GM18909 (cell line): ENCODE measurements around the gene AKAP10.
"Not testable (repeated sequence)": the region's sequence is repeated elsewhere in the genome, so short reads cannot be mapped to it uniquely, and the experiment has no call there.

Experiments
- ATAC-seq: cut with Tn5 transposase; IDR thresholded peaks from one replicate; pipeline ENCODE4 v1.9.1; 2021; ENCODE audit warnings: mild to moderate bottlenecking; ENCODE audit not compliant: unreplicated experiment, poor library complexity

The AKAP10 gene, protein sequence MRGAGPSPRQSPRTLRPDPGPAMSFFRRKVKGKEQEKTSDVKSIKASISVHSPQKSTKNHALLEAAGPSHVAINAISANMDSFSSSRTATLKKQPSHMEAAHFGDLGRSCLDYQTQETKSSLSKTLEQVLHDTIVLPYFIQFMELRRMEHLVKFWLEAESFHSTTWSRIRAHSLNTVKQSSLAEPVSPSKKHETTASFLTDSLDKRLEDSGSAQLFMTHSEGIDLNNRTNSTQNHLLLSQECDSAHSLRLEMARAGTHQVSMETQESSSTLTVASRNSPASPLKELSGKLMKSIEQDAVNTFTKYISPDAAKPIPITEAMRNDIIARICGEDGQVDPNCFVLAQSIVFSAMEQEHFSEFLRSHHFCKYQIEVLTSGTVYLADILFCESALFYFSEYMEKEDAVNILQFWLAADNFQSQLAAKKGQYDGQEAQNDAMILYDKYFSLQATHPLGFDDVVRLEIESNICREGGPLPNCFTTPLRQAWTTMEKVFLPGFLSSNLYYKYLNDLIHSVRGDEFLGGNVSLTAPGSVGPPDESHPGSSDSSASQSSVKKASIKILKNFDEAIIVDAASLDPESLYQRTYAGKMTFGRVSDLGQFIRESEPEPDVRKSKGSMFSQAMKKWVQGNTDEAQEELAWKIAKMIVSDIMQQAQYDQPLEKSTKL

DNA sequence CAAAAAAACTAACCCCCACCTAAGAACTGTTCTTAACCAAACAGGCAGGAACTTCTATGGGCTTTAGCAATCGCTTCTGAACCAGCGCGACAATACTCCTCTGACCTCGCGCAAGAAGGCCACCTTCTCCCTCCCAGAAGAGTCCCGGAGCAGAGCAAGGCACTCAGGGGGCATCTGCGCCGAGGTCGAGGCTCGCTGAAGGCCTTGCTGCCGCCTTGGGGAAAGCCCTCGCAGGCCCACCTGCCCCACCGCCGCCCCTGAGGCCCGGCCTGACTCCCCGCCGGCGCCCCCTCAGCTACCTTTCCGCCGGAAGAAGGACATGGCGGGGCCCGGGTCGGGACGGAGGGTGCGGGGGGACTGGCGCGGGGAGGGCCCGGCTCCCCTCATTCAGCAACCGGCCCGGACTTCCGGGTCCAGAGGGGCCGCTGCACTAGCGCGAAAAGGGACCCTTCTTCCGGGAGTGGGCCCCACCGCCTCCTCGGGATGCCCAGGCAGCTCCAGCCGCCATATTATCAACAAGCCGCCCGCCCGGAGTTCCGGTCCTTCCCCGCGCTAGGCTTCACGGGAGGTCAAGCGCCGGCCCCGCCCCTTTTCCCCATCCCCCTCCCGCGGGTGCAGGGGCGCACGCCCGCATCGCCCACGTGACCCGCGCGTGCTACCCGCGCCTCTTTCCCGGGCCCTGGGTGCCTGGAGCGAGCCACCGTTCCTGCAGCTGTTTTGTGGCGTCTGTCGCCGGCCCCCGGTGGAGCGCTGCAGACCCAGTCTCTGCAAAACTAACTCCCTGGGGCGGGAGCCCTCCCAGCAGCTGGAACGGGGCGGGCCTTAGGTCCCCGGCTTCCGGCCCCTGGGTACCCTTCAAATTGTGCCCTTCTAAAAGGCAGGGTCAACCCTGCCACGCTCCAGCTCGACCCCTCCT lies at the start of gene AKAP10:
Gene AKAP10, minus strand, starts transcription at position 536 of the 916 bp plus-strand sequence. Its CDS starts 149 bp downstream, at position 387.
- ATAC-seq, result peak; percentile 85

DNA sequence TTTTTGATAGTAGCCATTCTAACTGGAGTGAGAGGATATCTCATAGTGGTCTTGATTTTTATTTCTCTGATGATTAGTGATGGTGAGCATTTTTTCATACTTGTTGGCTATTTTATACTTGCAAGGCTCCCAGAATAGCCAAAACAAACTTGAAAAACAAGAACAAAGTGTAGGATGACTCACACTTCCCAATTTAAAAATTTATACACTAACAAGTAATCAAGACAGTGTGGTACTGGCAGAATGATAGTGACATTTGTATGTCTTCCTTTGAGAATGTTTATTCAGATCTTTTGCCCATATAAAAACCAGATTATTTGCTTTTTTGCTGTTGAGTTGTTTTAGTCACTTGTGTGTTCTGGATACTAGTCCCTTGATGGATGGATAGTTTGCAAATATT lies 49.3 kb upstream of the AKAP10 start:
- no peak for ATAC-seq

DNA sequence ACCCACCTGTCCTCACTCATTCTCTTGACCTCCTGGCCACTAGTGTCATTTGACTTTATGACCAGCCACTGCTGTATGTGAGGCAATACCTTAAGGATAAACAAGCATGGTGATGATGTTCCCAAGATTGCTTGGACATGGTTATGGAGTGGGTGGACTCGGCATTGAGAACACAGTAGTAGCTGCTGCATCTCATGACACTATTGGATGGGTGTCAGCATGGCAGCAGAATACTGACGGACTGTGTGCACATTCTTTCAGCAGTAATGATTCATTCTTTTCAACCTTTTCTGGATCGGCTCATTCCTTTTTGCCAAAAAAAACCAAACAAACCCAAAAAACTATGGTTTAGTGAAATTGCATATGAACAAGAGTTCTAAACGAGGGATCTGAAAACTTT lies 45.1 kb upstream of the AKAP10 start:
- ATAC-seq, result no peak

DNA sequence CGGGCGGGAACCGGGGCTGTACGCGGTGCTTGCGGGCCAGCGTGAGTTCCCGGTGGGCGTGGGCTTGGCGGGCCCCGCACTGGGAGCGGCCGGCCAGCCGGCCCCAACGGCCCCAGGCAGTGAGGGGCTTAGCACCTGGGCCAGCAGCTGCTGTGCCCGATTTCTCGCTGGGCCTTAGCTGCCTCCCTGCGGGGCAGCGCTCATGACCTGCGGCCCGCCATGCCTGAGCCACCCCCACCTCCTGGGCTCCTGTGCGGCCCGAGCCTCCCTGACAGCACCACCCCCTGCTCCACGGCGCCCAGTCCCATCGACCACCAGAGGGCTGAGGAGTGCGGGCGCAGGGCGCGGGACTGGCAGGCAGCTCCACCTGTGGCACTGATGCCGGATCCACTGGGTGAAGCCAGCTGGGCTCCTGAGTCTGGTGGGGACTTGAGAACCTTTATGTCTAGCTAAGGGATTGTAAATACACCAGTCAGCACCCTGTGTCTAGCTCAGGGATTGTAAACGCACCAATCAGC lies 38.9 kb upstream of the AKAP10 start:
- not testable (repeated sequence) for ATAC-seq

DNA sequence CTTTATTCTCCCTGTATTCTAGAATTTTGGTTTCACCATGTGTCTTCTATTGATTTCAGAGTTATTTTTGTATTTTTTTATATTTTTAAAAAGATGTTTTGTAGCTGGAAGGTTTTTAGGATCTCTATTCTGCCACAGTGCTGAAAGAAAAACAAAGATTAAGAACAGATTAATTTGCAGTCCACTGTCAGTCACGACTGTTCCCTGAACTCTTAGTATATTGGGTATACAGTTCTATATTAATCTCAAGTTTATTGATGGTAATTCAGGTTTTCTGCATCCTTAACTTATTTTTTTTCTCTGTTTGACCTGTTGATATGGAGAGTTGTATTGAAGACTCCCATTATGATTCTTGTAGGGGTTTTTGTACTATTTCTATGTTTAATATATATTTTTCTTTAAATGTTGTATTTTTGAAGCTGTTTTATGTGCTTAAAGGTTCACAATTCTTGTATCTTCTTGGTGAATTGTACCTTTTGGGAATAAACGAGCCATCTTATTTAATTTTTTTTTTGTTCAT lies 34.4 kb upstream of the AKAP10 start:
- ATAC-seq, result no peak

DNA sequence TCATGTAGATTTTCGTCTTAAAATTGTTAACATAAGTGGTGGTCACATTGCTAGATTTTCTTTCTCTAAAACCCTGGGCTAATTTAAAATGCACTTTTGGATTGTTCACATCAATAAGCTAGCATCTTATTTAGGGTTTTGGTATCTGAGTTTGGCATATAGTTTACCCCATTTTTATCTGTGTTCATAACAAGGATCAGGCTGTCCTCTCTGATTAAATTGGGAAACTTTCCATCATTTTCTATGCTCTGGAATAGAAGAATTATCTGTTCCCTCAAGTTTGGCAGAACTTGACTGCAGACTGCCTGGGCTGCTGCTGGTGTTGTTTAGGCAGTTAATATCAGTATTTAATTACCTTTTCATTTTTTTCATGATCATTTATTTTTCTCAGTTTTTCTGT lies 33.3 kb upstream of the AKAP10 start:
- ATAC-seq, result no peak

DNA sequence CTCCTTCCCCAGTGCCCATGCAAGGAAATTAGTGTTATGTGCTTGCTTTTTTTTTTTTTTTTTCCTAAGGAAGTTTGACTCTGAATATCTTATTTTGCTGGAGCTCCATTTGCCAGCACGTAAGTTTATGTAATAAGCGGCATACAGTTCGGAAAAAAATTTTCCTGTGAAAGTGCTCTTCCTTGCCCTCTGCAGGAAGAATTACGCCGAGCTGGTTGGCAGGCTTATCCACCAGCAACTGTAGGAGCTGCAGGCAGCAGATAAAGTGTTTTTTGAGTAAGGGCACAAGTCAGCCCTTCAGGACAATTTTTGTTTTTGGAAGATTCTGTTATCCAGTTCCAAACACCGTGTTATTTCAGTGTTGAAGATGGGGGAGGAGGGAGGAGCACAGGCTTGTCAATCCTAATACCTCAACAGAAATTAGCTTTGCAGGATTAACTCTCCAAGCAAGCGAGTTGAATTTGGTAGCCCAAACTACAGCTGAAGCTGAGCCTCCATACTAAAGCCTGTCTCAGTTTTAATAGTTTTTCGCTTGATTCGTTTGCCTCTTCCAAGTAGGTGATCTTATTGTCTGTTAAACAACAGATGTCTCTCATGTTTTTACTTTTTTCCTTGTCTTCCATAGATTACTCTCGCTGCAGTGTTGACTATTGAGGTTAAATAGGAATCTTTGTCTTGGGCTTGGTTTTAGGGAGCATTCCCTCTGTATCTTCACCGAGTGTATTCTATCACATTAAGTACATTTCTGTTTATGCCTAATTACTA lies 32.7 kb upstream of the AKAP10 start:
- no peak for ATAC-seq

DNA sequence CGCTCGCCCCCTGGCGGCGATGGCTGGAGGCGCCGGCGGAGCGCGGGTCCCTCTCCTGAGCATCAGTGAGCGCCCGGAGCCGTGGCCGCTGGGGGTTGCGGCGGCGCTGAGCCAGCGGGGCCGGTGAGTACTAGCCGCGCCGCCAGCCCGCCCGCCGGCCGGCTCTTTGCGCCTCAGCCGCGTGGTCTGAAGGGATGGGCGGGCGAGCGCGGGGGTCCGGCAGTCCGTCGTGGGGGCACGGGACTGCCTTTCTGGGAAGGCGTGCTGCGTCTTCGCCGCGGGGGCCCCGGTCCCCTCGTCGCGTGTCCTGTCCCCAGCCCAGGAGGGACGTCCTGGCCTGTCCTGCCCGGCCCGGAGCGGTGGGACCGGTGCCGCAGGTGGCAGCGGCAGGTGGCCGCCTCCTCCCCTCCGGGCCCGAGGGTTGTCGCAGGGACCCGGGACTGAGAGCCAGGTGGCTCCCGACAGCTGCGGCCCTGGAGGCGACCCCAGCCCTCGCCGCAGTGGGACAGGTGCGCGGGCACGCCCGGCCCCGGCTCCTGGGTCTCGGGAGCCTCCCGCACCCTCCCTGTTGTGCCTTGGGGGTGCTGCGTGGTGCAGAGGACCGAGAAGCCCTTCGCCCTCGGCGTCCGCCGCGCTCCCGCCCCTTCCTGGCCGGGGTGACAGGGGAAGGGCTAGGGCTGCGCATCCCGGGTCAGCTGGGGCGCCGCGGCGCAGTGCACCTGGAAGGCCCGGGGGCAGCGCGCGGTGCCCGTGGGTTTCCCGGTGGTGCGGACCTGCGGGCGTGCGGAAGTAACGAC lies 31.9 kb upstream of the AKAP10 start, which contains the start of gene SPECC1:
Gene SPECC1, plus strand, starts transcription at position 58 of the 797 bp plus-strand sequence. CDS start 87,293 bp downstream, outside the sequence.
- peak; percentile 98 for ATAC-seq

DNA sequence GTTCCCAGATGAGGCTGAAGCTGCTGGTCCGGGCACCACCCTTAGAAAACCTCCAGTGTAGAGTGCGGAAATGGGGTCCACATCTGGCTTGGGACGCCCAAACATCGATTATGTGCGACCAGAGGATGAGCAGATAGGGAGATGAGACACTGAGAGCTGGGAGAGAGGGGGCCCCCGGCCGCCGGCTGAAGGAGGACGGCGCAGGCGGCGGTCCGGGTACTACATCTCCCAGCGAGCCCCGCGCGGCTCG lies 31.3 kb upstream of the AKAP10 start:
- no peak for ATAC-seq

DNA sequence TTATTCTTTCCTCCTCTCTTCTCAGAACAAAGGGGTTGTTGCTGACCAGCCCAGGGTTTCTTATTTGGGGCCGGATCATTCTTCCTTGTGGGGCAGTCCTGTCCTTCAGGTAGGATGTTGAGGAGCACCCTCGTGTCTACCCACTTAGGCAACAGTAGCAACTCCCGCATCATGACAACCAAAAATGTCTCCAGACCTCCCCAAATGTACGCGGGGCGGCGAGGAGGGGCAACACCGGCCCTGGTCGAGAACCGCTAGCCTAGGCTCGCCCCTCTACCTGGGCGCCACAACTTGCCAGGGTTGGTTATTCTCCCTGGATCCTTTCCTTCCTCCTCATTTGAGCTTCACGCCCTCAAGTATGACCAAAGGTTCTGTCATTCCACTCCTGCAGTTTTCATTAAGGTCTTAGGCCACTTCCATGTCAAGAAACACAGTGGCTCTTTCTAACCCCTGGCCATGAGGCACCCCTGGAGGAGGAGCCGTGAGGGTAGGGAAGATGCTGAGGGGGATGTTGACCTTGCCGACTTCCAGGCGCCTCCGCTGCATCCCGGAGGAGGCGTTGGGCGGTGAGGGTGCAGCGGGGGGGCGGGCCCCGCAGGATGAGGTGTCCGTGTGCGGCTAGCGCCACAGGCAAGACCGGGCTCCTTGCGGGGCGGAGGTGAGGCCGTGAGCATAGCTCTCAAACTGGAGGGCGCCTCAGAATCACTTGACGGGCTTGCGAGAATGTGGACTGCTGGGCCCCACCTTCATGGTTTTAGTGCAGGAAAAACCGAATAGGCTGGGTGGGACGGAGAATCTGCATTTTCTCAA lies 30.8 kb upstream of the AKAP10 start:
- peak; percentile 28 for ATAC-seq

DNA sequence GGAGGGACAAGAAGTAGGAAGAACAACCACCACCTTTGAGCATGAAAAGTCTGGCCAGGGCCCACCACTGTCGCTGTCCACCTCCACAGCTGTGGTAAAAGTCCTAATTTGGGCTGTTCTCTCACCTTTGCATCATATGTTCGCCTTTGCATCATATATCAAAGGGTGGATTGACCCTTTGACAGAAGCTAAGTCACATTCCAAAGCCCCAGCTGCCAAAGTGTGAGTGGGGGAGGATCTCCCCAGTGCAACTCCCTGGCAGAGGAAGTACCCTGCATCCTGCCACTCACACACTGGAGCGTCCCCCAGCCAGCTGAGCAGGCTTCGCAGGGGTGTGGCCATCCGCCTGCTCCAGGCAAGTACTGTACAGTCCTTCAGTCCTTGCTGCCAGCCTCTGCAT lies 18.9 kb upstream of the AKAP10 start:
- no peak for ATAC-seq

DNA sequence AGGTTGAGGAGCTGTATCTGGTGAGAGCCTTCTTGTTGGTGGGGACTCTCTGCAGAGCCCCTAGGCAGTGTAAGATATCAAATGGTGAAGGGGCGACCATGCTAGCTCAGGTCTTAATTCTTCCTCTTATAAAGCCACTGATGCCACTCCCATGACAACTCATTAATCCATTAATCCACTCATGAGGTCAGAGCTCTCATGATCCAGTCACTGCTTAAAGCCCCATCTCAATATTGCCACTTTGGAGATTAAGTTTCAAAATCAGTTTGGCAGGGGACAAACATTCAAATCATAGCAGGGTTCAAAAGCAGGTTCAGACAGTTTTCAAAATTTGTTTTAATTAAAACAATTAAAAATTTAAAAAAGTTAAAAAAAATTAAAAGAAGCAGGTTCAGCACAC lies 18.5 kb upstream of the AKAP10 start:
- no peak for ATAC-seq

DNA sequence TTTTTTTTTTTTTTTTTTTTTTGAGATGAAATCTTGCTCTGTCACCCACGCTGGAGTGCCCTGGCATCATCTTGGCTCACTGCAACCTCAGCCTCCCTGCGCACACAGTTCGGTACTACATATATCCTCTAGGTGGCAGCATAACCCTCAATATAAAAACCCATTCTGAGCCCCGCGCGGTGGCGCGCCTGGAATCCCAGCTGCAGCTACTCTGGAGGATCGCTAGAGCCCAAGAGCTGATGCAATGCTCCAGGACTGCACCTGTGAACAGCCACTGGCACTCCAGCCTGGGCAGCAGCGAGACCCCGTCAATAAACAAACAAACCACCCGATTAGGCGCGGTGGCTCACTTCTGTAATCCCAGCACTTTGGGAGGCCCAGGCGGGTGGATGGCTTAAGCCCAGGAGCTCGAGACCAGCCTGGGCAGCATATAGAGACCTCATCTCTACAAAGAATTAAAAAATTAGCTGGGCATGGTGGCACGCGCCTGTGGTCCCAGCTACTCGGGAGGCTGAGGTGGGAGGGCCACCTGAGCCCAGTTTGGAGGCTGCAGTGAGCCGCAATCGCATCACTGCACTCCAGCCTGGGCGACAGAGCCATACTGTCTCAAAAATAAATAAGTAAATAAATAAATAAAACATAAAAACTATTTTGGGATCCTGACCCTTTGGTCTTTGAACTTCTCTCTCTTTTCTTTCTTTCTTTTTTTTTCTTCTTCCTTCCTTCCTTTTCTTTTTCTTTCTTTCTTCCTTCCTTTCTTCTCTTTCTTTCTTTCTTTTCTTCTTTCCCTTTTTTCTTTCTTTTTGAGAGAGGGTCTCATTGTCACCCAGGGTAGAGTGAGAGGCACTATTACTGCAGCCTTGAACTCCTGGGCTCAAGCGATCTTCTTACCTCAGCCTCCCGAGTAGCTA lies 15.4 kb upstream of the AKAP10 start:
- ATAC-seq, result peak; percentile 80

DNA sequence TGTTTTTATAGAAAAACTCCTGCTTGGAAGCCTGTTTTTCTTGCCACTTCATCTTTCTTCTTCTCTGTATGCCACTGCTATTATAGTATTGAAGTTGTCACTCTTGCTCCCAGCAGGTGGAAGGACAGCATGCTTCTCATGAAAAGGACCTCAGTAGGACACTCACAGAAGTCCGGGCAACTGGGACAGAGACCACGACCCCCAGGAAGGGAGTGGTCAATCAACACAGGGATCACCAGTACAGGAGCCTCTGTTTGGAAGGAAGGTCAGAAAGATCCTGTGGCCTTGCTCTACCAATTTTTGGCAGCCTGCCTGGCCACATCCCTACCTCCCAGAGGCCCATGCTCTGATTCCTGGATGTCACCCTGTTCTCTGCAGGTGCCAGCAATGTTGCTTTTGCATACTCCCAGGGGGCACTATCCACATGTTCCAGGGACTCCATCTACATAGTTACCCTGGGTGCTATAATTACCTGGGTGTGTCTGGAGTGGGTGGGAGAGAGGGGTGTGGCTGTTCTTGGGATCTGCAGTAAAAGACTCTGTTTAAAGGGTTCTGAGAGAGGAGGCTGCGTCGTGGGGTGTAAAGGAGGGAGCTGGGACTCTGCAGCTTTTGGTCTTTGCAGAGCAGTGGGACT lies 13.7 kb upstream of the AKAP10 start:
- no peak for ATAC-seq

DNA sequence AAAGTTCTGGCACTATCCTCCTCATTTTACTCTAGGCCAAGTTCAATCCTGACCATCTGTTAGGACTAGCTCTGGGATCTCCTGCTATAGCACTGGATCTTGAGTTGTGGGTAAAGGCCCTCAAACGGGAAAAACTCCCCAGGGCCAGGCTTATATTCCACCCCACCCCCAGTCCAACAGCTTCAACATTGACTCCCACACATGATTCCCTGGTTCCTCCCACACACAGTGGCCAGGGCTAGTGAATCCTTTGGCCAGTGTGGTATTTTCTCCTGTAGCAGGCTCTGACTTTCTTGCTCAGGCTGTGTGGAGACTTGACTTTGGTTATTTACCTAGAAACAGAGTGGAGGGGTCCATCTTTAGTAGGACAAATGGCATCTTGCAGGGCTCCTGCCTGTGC lies 10.3 kb upstream of the AKAP10 start:
- no peak for ATAC-seq

DNA sequence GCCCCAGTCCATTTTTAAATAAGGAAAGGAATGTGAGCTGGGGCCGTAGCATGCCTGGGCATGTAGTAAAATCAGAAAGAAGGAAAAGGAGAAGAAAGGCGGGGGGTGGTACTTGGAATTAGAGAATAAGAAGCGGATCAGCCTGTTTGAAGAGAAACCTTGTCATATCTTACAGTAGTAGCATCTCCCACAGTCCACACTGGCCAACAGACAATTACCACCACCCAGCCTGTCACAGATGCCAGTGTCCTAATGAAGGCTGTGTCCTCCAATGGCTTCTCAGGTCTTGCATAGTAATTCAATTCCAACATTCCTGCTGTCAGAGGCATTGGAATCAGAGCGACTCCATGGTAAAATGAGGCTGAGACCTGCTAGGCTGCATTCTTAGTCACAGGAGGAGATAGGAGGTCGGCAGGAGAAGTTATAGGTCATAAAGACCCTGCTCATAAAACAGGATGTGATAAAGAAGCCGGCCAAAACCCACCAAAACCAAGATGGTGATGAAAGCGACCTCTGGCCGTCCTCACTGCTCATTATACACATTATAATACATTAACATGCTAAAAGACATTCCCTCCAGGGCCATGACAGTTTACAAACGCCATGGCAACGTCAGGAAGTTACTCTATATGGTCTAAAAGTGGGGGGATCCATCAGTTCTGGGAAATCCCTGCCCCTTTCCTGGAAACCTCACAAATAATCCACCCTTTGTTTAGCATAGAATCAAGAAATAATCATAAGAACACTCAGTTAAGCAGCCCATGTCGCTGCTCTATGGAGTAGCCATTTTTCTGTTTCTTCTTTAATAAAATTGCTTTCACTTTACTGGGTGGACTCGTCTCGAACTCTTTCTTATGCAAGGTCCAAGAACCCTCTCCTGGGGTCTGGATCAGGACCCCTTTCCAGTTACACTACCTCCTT lies 9.6 kb upstream of the AKAP10 start:
- ATAC-seq, result no peak
